PC-9 (cell line): ENCODE results near the gene STOML1. TPM values are rescaled to one million over a fixed set of nuclear protein-coding genes. Genes with fewer than 3 reads are reported as not detected.
A peak's percentile ranks its signal among the peaks of the same experiment; 100 is the strongest.

ENCODE experiments used
- BruUV-seq: library from RNA; stranded (reverse); fragments of 400-500 nt; replicated peaks from 2 replicates; lab custom pipeline; 2021; lab: Mats Ljungman, UMichigan
- CTCF ChIA-PET: fragments of 300-600 bp; sonication (Branson Sonifier 250); formaldehyde crosslinking; loops from one replicate; lab custom pipeline; 2022; ENCODE audit warnings: antibody characterized with exemption; lab: Charles Lee
- POLR2A ChIA-PET: fragments of 300-600 bp; sonication (Branson Sonifier 250); formaldehyde crosslinking; loops from one replicate; lab custom pipeline; 2022; ENCODE audit warnings: antibody characterized with exemption; ENCODE audit not compliant: unreplicated experiment; lab: Charles Lee
- DNase-seq, 2 experiments: peaks; one replicate each; pipeline versions ENCODE4 v3.0.0 to v3.0.0-alpha.2; 2015 to 2022; ENCODE audit warnings: mixed read lengths in 1 of 2
- H2AFZ ChIP-seq: fragments of 200-600 bp; sonication (generic); 2 replicates; pipeline ENCODE4 v1.8.1; 2017; ENCODE audit warnings: antibody characterized with exemption
- H3F3A ChIP-seq: fragments of 200-600 bp; sonication (generic); 2 replicates; pipeline ENCODE4 v1.8.1; 2017; ENCODE audit warnings: antibody characterized with exemption, mild to moderate bottlenecking, low read depth; ENCODE audit not compliant: insufficient read depth
- H3K27ac ChIP-seq: fragments of 200-600 bp; sonication (generic); 2 replicates; pipeline ENCODE4 v1.6.1; 2016; ENCODE audit warnings: mixed run types
- H3K27me3 ChIP-seq: fragments of 200-600 bp; sonication (generic); 2 replicates; pipeline ENCODE4 v1.6.1; 2016; ENCODE audit warnings: low read depth, mixed run types; ENCODE audit not compliant: insufficient read depth
- H3K36me3 ChIP-seq: fragments of 200-600 bp; sonication (generic); 2 replicates; pipeline ENCODE4 v1.6.1; 2016; ENCODE audit warnings: low read depth, mixed run types
- H3K4me1 ChIP-seq: fragments of 200-600 bp; sonication (generic); replicated peaks from 2 replicates; pipeline ENCODE4 v1.6.1; 2016; ENCODE audit warnings: mixed run types; ENCODE audit not compliant: insufficient read depth
- H3K4me2 ChIP-seq: fragments of 200-600 bp; sonication (generic); 2 replicates; pipeline ENCODE4 v1.6.1; 2017; ENCODE audit warnings: mixed run types
- H3K4me3 ChIP-seq: fragments of 200-600 bp; sonication (generic); 2 replicates; pipeline ENCODE4 v1.6.1; 2016; ENCODE audit warnings: mixed run types
- H3K79me2 ChIP-seq: fragments of 200-600 bp; sonication (generic); 2 replicates; pipeline ENCODE4 v1.6.1; 2017; ENCODE audit warnings: low read depth, mixed run types
- H3K9me2 ChIP-seq: fragments of 200-600 bp; sonication (generic); 2 replicates; pipeline ENCODE4 v1.8.1; 2017; ENCODE audit warnings: mild to moderate bottlenecking; ENCODE audit not compliant: insufficient read depth
- H3K9me3 ChIP-seq: fragments of 200-600 bp; sonication (generic); 2 replicates; pipeline ENCODE4 v1.8.1; 2016; ENCODE audit warnings: low read depth; ENCODE audit not compliant: insufficient read depth
- H4K20me1 ChIP-seq: fragments of 200-600 bp; sonication (generic); 2 replicates; pipeline ENCODE4 v1.8.1; 2017; ENCODE audit not compliant: insufficient read depth
- EZH2 ChIP-seq: fragments of 200-600 bp; sonication (generic); IDR thresholded peaks from 2 replicates; pipeline ENCODE4 v1.8.0; 2017; ENCODE audit warnings: antibody characterized with exemption, low read depth
- intact Hi-C: fragments of 100-400 bp; cut with micrococcal nuclease; formaldehyde crosslinking; loops from one replicate; pipeline ENCODE4 v1.10.0; 2022; ENCODE audit not compliant: unreplicated experiment
- total RNA-seq: library from RNA; stranded (reverse); gene quantifications from 2 replicates; pipeline ENCODE4 v1.2.3, GENCODE V29; 2021
- TF ChIP-seq, protein P1 (sequence below): fragments of 200-600 bp; sonication (generic); conservative IDR thresholded peaks from 2 replicates; pipeline ENCODE4 v1.6.1; 2017; ENCODE audit warnings: mixed run types, antibody characterized with exemption, mild to moderate bottlenecking, moderate library complexity

STOML1 gene
- total RNA-seq, 1 experiment from 2014 or later: 6.1 TPM

DNA sequence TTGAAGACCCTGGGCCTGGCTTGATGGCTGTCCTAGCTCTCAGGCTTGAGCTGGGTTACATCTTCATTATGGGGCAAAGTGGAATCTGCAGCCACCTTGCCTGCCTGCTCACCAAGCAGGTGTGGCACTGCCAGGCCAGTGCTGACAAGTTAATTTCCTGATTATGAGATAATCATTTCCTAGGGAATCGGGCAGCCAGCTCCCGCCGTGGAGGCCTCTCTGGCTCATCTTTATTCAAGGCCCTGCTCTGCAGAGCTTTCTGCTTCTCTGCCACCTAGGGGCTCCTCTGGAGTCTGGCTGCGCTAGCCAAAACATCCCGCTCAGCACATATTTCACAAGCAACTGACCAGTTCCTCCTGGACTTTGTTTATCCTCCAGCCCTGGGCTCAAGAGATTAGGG is 55.9 kb downstream of the STOML1 start:
- ChIA-PET POLR2A (interaction anchor here (0.6 kb wide), 1 partner anchor 9 kb away, joined by 3 read pairs; no protein-coding TSS in a partner anchor), CTCF (no interaction called here)
- peaks cover 73% of the 10 kb centered on the region for H3K79me2 ChIP-seq
- H3K9me3 ChIP-seq: no peaks in the 10 kb centered on the region
- H3K4me3 ChIP-seq: peak overlapping the region; percentile 55
- H3K4me2 ChIP-seq: peak overlapping the region; percentile 98
- peaks cover 82% of the 10 kb centered on the region for H3F3A ChIP-seq
- peak overlapping the region; percentile 86 for H3K27ac ChIP-seq
- H4K20me1 ChIP-seq: no peaks in the 10 kb centered on the region
- peaks cover 97% of the 10 kb centered on the region for H3K4me1 ChIP-seq
- DNase-seq: peak; percentile 26 to 57
- no peaks in the 10 kb centered on the region for H3K27me3 ChIP-seq
- intact Hi-C loops: no loop called here
- no peaks in the 10 kb centered on the region for H3K9me2 ChIP-seq
- H3K36me3 ChIP-seq: 0 out of 2 replicates have a peak, but pooled peaks cover 11% of the 10 kb centered on the region
- no peak overlapping the region for H2AFZ ChIP-seq
- no TSS peak for BruUV-seq
- no peak for TF ChIP-seq EZH2
- TF ChIP-seq, protein P1, sequence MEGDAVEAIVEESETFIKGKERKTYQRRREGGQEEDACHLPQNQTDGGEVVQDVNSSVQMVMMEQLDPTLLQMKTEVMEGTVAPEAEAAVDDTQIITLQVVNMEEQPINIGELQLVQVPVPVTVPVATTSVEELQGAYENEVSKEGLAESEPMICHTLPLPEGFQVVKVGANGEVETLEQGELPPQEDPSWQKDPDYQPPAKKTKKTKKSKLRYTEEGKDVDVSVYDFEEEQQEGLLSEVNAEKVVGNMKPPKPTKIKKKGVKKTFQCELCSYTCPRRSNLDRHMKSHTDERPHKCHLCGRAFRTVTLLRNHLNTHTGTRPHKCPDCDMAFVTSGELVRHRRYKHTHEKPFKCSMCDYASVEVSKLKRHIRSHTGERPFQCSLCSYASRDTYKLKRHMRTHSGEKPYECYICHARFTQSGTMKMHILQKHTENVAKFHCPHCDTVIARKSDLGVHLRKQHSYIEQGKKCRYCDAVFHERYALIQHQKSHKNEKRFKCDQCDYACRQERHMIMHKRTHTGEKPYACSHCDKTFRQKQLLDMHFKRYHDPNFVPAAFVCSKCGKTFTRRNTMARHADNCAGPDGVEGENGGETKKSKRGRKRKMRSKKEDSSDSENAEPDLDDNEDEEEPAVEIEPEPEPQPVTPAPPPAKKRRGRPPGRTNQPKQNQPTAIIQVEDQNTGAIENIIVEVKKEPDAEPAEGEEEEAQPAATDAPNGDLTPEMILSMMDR: no peak; the same call in 1 of the 2 replicates

DNA sequence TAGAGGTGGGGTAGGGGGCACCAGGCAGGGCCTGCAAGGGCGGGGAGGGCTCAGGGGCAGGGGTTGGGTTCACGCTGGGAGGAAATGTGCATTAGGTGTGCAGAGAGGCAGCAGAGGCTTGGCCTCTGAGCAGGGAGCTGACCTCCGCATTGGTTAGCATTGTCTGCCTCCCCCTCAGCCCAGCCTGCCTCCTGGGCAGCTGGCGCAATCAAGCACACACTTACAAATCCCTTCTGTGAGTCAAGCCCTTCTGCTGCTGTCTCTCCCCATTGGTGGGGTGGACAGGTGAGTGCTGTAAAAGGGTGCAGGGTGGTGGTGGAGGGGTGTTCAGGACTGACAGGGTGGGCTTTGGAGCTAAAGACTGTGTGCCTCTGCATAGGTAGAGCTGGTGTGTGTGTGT is 56.5 kb downstream of the STOML1 start:
- Histone ChIP-seq H3F3A (peaks cover 76% of the 10 kb centered on the region), H3K4me3 (peak overlapping the region; percentile 55), H3K4me2 (peak overlapping the region; percentile 98), H3K36me3 (0 out of 2 replicates have a peak, but pooled peaks cover 11% of the 10 kb centered on the region), H3K9me2 (no peaks in the 10 kb centered on the region), H3K4me1 (peaks cover 90% of the 10 kb centered on the region), H2AFZ (no peak overlapping the region), H3K9me3 (no peaks in the 10 kb centered on the region), H4K20me1 (no peaks in the 10 kb centered on the region), H3K27ac (peak overlapping the region; percentile 86), H3K27me3 (no peaks in the 10 kb centered on the region), H3K79me2 (peaks cover 78% of the 10 kb centered on the region)
- CTCF ChIA-PET: no interaction called here
- DNase-seq: peak in 1 of 2 experiments; percentile 83
- POLR2A ChIA-PET: interaction anchor here (0.6 kb wide), 1 partner anchor 8 kb away, joined by 3 read pairs; no protein-coding TSS in a partner anchor
- BruUV-seq: no TSS peak
- intact Hi-C loops: no loop called here
- TF ChIP-seq, protein P1: no peak
- TF ChIP-seq EZH2: no peak

DNA sequence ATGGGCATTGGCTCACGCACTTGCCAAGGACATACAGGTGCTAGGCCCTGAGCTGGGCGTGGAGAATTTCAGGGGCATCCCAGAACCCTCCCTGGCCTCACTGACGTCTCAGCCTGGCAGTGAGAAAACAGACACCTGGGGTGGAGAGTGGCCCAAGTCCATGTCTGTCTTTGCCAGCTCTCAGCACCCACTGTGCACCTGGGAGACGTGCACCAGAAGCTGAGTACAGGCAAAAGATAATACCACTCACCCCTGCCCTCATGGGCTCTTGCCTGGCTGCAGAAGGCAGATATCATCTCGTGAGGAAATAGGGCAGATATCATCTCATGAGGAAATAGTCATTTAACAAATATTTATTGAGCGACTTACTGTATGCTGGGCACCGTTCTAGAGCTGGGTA is 57.8 kb downstream of the STOML1 start:
- no peaks in the 10 kb centered on the region for H3K27me3 ChIP-seq
- peaks cover 80% of the 10 kb centered on the region for H3K79me2 ChIP-seq
- peak overlapping the region; percentile 86 for H3K27ac ChIP-seq
- peaks cover 63% of the 10 kb centered on the region for H3F3A ChIP-seq
- intact Hi-C loops: no loop called here
- TF ChIP-seq, protein P1: no peak
- no peak for TF ChIP-seq EZH2
- H2AFZ ChIP-seq: no peak overlapping the region
- H3K4me1 ChIP-seq: peaks cover 86% of the 10 kb centered on the region
- DNase-seq: peak; percentile 34 to 91
- H3K4me3 ChIP-seq: no peak overlapping the region; the same call in 1 of the 2 replicates
- BruUV-seq: no TSS peak
- H3K36me3 ChIP-seq: 0 out of 2 replicates have a peak, but pooled peaks cover 7% of the 10 kb centered on the region
- peak overlapping the region; percentile 98 for H3K4me2 ChIP-seq
- ChIA-PET CTCF (no interaction called here), POLR2A (no interaction called here)
- peaks cover 7% of the 10 kb centered on the region for H4K20me1 ChIP-seq
- no peaks in the 10 kb centered on the region for H3K9me2 ChIP-seq
- H3K9me3 ChIP-seq: no peaks in the 10 kb centered on the region
